ENCODE results near the gene PSMD1.

DNA sequence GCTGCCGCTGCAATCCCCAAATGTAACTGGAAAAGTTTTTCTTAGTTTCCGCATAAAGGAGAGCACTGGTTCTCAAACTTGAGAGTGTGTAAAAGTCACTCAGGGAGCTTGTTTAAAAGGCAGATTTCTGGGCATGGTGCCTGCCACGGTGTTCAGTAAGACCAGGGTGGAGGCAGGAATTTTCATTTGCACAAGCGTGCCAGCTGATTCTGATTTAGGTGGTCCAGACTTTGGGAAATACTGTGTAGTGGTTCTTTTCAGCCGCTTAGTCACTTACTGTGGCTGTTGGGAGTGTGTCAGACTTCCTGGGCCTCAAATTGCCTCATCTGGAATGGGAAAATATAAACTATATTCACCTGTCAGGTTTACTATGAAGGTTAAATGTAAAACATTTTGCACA, 142.6 kb downstream of the PSMD1 start:
- TF ChIP-seq RFX5 (IDR thresholded peaks at IDR 0.05; ENCODE audit: borderline replicate concordance, low read depth, low read length) = no peak
- no peak for TF ChIP-seq ATF2 (IDR thresholded peaks at IDR 0.05; ENCODE audit: low read length)
- no peak for TF ChIP-seq CTCF (IDR thresholded peaks at IDR 0.05; ENCODE audit: control extremely low read depth in 1 of 3, insufficient read depth in 1 of 3, low read depth in 1 of 3, low read length in 3 of 3)
- TF ChIP-seq PHF8 (conservative IDR thresholded peaks at IDR 0.05; ENCODE audit: low read depth, low read length) = no peak
- TF ChIP-seq SP4 (IDR thresholded peaks at IDR 0.05; ENCODE audit: low read length) = no peak
- TF ChIP-seq CBX5 (IDR thresholded peaks at IDR 0.05; ENCODE audit: low read depth, low read length) = no peak
- no peak for TF ChIP-seq FOSL1 (IDR thresholded peaks at IDR 0.05; ENCODE audit: insufficient read depth, low read depth, low read length)
- no peak for TF ChIP-seq EP300 (IDR thresholded peaks at IDR 0.05; ENCODE audit: borderline replicate concordance in 1 of 2, low read depth in 2 of 2, low read length in 2 of 2)
- no peak for TF ChIP-seq SP2 (IDR thresholded peaks at IDR 0.05; ENCODE audit: low read length)
- TF ChIP-seq, protein P1, sequence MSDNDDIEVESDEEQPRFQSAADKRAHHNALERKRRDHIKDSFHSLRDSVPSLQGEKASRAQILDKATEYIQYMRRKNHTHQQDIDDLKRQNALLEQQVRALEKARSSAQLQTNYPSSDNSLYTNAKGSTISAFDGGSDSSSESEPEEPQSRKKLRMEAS (IDR thresholded peaks at IDR 0.05) = no peak
- no peak for TF ChIP-seq CTBP2 (IDR thresholded peaks at IDR 0.05; ENCODE audit: borderline replicate concordance, insufficient read depth, insufficient read length, low read length)
- no peak for TF ChIP-seq GABPA (IDR thresholded peaks at IDR 0.05; ENCODE audit: borderline replicate concordance, insufficient read depth, low read length)
- TF ChIP-seq BCL11A (IDR thresholded peaks at IDR 0.05; ENCODE audit: low read depth in 2 of 2, low read length in 2 of 2) = no peak
- no peak for TF ChIP-seq USF2 (IDR thresholded peaks at IDR 0.05; ENCODE audit: low read length)
